Esophagus muscularis mucosa (tissue), 4 donors: ENCODE data around the gene WSCD2. TPM values are rescaled to one million over a fixed set of nuclear protein-coding genes. Genes with fewer than 3 reads are reported as not detected.

Source experiments
- DNase-seq: peaks from one replicate; pipeline ENCODE4 v3.0.0-alpha.2; 2017; ENCODE audit errors: extremely low spot score
- H3K27ac ChIP-seq, 4 donors: fragments of 200-600 bp; sonication (generic); replicated peaks in 1 of 4; 1 replicate in 3 of 4; 2 replicates in 1 of 4; pipeline ENCODE4 v1.5.1; 2016 to 2019; ENCODE audit warnings: mild to moderate bottlenecking in 1 of 4
- H3K27me3 ChIP-seq, 4 donors: fragments of 200-600 bp; sonication (generic); one replicate each; pipeline versions ENCODE4 v1.5.1 to v1.6.0; 2016 to 2019
- H3K36me3 ChIP-seq, 4 donors: fragments of 200-600 bp; sonication (generic); one replicate each; pipeline ENCODE4 v1.5.1; 2016 to 2019
- H3K4me1 ChIP-seq, 4 donors: fragments of 200-600 bp; sonication (generic); one replicate each; pipeline ENCODE4 v1.5.1; 2016 to 2019
- H3K4me3 ChIP-seq, 4 donors: fragments of 200-600 bp; sonication (generic); 1 replicate in 2 of 4; 2 replicates in 2 of 4; pipeline ENCODE4 v1.5.1; 2016 to 2019; ENCODE audit warnings: mild to moderate bottlenecking in 4 of 4, moderate library complexity in 1 of 4
- H3K9me3 ChIP-seq, 4 donors: fragments of 200-600 bp; sonication (generic); 1 replicate in 3 of 4; 2 replicates in 1 of 4; pipeline ENCODE4 v1.5.1; 2016 to 2019
- CTCF ChIP-seq, 3 experiments: fragments of 200-600 bp in 2 of 3; fragments of 450-650 bp in 1 of 3; sonication (generic) in 2 of 3; IDR thresholded peaks; one replicate each; pipeline ENCODE4 v1.5.1; 2017 to 2019; ENCODE audit warnings: antibody characterized with exemption in 3 of 3, mild to moderate bottlenecking in 2 of 3, moderate library complexity in 1 of 3
- EP300 ChIP-seq: sonication (generic); formaldehyde crosslinking; IDR thresholded peaks from one replicate; pipeline ENCODE4 v1.6.1; 2017; ENCODE audit warnings: antibody characterized with exemption
- POLR2A ChIP-seq: fragments of 450-650 bp; IDR thresholded peaks from one replicate; pipeline ENCODE4 v1.6.1; 2017; ENCODE audit warnings: antibody characterized with exemption, moderate library complexity, mild to moderate bottlenecking, low read depth
- POLR2AphosphoS5 ChIP-seq, 2 donors: sonication (generic); formaldehyde crosslinking; IDR thresholded peaks; one replicate each; pipeline ENCODE4 v1.6.1; 2017; ENCODE audit warnings: antibody characterized with exemption in 2 of 2
- WGBS: methylation state at CpG from one replicate; pipeline ENCODE4 v1.1.5; 2018; 5-methylcytosine and 5-hydroxymethylcytosine counted together
- intact Hi-C: fragments of 100-400 bp; cut with DNase I; formaldehyde crosslinking; loops from one replicate; pipeline ENCODE4 v1.15.1; 2023
- total RNA-seq, 4 donors: library from RNA; depleted of rRNA; stranded (reverse); fragments of >200 nt; gene quantifications; one replicate each; pipeline versions ENCODE4 v1.1.0 to v1.2.1, GENCODE V29; 2016

The WSCD2 gene
- total RNA-seq, 4 donors from 2014 or later: 24.7 to 47.9 (median 30.4) TPM

GRCh38 chr12:108162207-108162606 is 33.1 kb downstream of the WSCD2 start:
- TF ChIP-seq POLR2A: no peak
- no peak for TF ChIP-seq EP300
- no peak for TF ChIP-seq CTCF (IDR thresholded peaks at IDR 0.05)
- no peak for TF ChIP-seq POLR2AphosphoS5 (IDR thresholded peaks at IDR 0.05)
- Histone ChIP-seq H3K9me3 (no peaks in the 10 kb centered on the region), H3K36me3 (peaks cover 0 to under 1% (median 0%) of the 10 kb centered on the region in 4 donors), H3K27ac (peak overlapping the region; percentile 19 to 59 (median 37)), H3K27me3 (no peaks in the 10 kb centered on the region), H3K4me1 (peaks cover 0 to 56% (median 36%) of the 10 kb centered on the region in 4 donors), H3K4me3 (no peak overlapping the region)
- WGBS: 47% methylated on average over 4 of the region's 4 CpGs
- DNase-seq: no peak
- intact Hi-C loops: no loop called here

- TF ChIP-seq CTCF (IDR thresholded peaks at IDR 0.05): no peak
- TF ChIP-seq EP300: no peak
- TF ChIP-seq POLR2AphosphoS5 (IDR thresholded peaks at IDR 0.05): no peak
- no peak for TF ChIP-seq POLR2A
- intact Hi-C loops: no loop called here
- H3K27me3 ChIP-seq: no peaks in the 10 kb centered on the region
- peak overlapping the region; percentile 29 to 67 (median 60) for H3K27ac ChIP-seq
- peaks cover 0 to 4% (median 0%) of the 10 kb centered on the region in 4 donors for H3K36me3 ChIP-seq
- WGBS: 41% methylated on average over 5 of the region's 5 CpGs
- no peak overlapping the region for H3K4me3 ChIP-seq
- no peak for DNase-seq
- H3K4me1 ChIP-seq: peaks cover 0 to 64% (median 52%) of the 10 kb centered on the region in 4 donors
- no peaks in the 10 kb centered on the region for H3K9me3 ChIP-seq
These were observed 37.4 kb downstream of the WSCD2 start for GRCh38 chr12:108166505-108166904.

- intact Hi-C loops: no loop called here
- peaks cover 0 to 9% (median 0%) of the 10 kb centered on the region in 4 donors for H3K36me3 ChIP-seq
These were observed 38.9 kb downstream of the WSCD2 start for GRCh38 chr12:108167974-108168373.

GRCh38 chr12:108169708-108170107 is 40.6 kb downstream of the WSCD2 start:
- no peaks in the 10 kb centered on the region for H3K27me3 ChIP-seq
- H3K27ac ChIP-seq: peak overlapping the region; percentile 35 to 67 (median 60)
- TF ChIP-seq EP300 (no peak), POLR2AphosphoS5 (IDR thresholded peaks at IDR 0.05) (peak in 1 of 2 donors; percentile 13)
- H3K36me3 ChIP-seq: peaks cover 0 to 9% (median 0%) of the 10 kb centered on the region in 4 donors
- no peak overlapping the region for H3K4me3 ChIP-seq
- DNase-seq: no peak
- peaks cover 0 to 69% (median 55%) of the 10 kb centered on the region in 4 donors for H3K4me1 ChIP-seq
- intact Hi-C loops: no loop called here
- 38% methylated on average over 2 of the region's 2 CpGs for WGBS
- H3K9me3 ChIP-seq: no peaks in the 10 kb centered on the region

More at GRCh38 chr12:108167974-108168373, 38.9 kb downstream of the WSCD2 start:
- Histone ChIP-seq H3K4me1 (peaks cover 0 to 52% (median 41%) of the 10 kb centered on the region in 4 donors), H3K4me3 (no peak overlapping the region), H3K9me3 (no peaks in the 10 kb centered on the region), H3K27ac (peak overlapping the region; percentile 39 to 67 (median 60)), H3K27me3 (no peaks in the 10 kb centered on the region)
- WGBS: 19% methylated on average over 3 of the region's 3 CpGs
- no peak for DNase-seq
- TF ChIP-seq POLR2AphosphoS5 (IDR thresholded peaks at IDR 0.05): peak; percentile 15 to 44
- TF ChIP-seq EP300: no peak

- no peak for DNase-seq
- TF ChIP-seq POLR2A (no peak), POLR2AphosphoS5 (IDR thresholded peaks at IDR 0.05) (no peak)
- no peak overlapping the region for H3K4me3 ChIP-seq
- no peaks in the 10 kb centered on the region for H3K9me3 ChIP-seq
- H3K27ac ChIP-seq: peak overlapping the region; percentile 35 to 67 (median 60)
- H3K27me3 ChIP-seq: no peaks in the 10 kb centered on the region
- intact Hi-C loops: no loop called here
- peaks cover 0 to 73% (median 60%) of the 10 kb centered on the region in 4 donors for H3K4me1 ChIP-seq
- H3K36me3 ChIP-seq: peaks cover 0 to 9% (median 0%) of the 10 kb centered on the region in 4 donors
- WGBS: 76% methylated on average over 2 of the region's 2 CpGs
These were observed 41.1 kb downstream of the WSCD2 start for GRCh38 chr12:108170164-108170563.

GRCh38 chr12:108172033-108172432 is 42.9 kb downstream of the WSCD2 start:
- H3K4me1 ChIP-seq: peaks cover 0 to 67% (median 56%) of the 10 kb centered on the region in 4 donors
- H3K9me3 ChIP-seq: no peaks in the 10 kb centered on the region
- H3K27me3 ChIP-seq: no peaks in the 10 kb centered on the region
- H3K36me3 ChIP-seq: peaks cover 0 to 9% (median 0%) of the 10 kb centered on the region in 4 donors
- no peak overlapping the region for H3K4me3 ChIP-seq
- peak overlapping the region in 1 of 4 donors; percentile 1 for H3K27ac ChIP-seq
- TF ChIP-seq CTCF (IDR thresholded peaks at IDR 0.05) (no peak), POLR2AphosphoS5 (IDR thresholded peaks at IDR 0.05) (no peak), POLR2A (no peak), EP300 (no peak)
- intact Hi-C loops: no loop called here
- no peak for DNase-seq
- WGBS: 85% methylated on average over 2 of the region's 2 CpGs
